ENCODE measurements around the gene GNG13. TPM values are rescaled to one million over a fixed set of nuclear protein-coding genes. Genes with fewer than 3 reads are reported as not detected.
"Not testable (repeated sequence)": the region's sequence is repeated elsewhere in the genome, so short reads cannot be mapped to it uniquely, and the experiment has no call there.

The GNG13 gene
- total RNA-seq, 2 experiments from 2014 or later = not detected

DNA sequence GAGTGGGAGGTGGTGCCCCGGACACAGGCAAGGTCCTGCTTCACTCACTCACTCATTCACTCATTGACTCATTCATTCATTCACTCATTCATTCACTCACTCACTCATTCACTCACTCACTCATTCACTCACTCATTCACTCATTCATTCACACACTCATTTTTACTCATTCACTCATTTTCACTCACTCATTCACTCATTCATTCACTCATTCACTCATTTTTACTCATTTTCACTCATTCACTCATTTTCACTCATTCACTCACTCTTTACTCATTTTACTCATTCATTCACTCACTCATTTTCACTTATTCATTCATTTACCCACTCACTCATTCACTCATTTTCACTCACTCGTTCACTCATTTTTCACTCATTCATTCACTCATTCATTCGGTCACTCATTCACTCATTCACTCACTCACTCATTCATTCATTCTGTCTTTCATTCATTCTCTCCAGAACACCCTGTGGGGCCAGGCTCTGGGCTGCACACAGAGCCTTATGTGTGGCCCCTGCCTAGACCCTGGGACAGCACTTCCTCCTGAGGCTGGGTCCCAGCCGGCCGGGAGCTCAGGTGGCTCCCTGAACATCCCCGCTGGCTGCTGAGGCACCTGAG, 21.5 kb downstream of the GNG13 start:
- Mint-ChIP-seq H3K36me3 (ENCODE audit: low read depth) (no peaks in the 10 kb centered on the region), H3K4me3 (no peak overlapping the region), H3K9me3 (no peaks in the 10 kb centered on the region), H3K27ac (no peak overlapping the region), H3K4me1 (ENCODE audit: low read depth) (no peaks in the 10 kb centered on the region), H3K27me3 (peaks cover 4% of the 10 kb centered on the region)
- ATAC-seq (no peak), DNase-seq (no peak)
- CTCF ChIA-PET = no interaction called here
- TF ChIP-seq, protein P1, sequence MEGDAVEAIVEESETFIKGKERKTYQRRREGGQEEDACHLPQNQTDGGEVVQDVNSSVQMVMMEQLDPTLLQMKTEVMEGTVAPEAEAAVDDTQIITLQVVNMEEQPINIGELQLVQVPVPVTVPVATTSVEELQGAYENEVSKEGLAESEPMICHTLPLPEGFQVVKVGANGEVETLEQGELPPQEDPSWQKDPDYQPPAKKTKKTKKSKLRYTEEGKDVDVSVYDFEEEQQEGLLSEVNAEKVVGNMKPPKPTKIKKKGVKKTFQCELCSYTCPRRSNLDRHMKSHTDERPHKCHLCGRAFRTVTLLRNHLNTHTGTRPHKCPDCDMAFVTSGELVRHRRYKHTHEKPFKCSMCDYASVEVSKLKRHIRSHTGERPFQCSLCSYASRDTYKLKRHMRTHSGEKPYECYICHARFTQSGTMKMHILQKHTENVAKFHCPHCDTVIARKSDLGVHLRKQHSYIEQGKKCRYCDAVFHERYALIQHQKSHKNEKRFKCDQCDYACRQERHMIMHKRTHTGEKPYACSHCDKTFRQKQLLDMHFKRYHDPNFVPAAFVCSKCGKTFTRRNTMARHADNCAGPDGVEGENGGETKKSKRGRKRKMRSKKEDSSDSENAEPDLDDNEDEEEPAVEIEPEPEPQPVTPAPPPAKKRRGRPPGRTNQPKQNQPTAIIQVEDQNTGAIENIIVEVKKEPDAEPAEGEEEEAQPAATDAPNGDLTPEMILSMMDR (IDR thresholded peaks at IDR 0.05) = no peak
- POLR2A ChIA-PET = no interaction called here
- intact Hi-C loops (cut with micrococcal nuclease) = no loop called here

DNA sequence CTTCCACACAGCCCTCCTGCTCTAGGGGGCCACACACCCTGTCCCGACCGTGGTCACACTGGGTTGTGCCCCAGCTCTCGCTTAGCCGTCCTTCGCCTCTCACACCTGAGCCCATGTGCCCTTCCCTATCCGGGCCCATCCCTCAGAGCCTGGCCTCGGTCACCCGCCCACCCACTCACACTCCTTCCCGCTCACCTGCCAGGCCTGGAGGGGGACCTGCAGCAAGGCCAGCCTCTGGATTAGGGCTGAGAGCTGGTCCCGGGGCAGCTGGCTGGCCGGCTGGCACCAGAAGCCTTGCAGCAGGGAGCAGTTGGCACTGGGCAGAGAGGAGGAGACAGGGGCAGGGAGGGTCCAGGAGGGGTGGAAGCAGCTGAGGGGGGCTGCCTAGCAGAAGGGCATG, 22.1 kb downstream of the GNG13 start:
- no peaks in the 10 kb centered on the region for H3K4me1 Mint-ChIP-seq (ENCODE audit: low read depth)
- intact Hi-C loops (cut with micrococcal nuclease) = no loop called here
- H3K9me3 Mint-ChIP-seq = no peaks in the 10 kb centered on the region
- no peak for DNase-seq
- peaks cover 4% of the 10 kb centered on the region for H3K27me3 Mint-ChIP-seq
- no peak overlapping the region for H3K4me3 Mint-ChIP-seq
- no peak for ATAC-seq
- POLR2A ChIA-PET = no interaction called here
- H3K27ac Mint-ChIP-seq = no peak overlapping the region
- CTCF ChIA-PET = no interaction called here
- TF ChIP-seq, protein P1 (IDR thresholded peaks at IDR 0.05) = no peak
- no peaks in the 10 kb centered on the region for H3K36me3 Mint-ChIP-seq (ENCODE audit: low read depth)

DNA sequence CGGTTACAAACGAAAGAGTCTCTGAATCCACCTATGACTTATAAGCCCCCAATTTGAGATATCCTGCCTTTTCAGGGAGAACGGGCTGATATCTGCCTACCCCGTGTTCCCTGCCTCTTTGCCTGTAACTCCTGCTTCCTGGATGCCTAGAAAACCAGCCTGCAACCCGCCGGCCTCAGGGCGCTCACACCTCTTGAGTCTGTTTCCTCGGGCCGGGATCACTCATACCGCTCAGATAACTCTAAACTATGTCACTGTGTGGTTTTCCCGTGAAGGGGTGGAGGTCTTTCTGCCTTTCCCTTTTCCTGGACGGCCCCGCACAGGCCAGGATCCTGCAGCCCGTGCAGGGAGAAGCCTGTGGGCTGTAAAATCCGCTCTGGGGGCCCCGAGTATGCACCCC, 22.7 kb downstream of the GNG13 start:
- H3K36me3 Mint-ChIP-seq (ENCODE audit: low read depth) = no peaks in the 10 kb centered on the region
- H3K27me3 Mint-ChIP-seq = peaks cover 4% of the 10 kb centered on the region
- H3K4me1 Mint-ChIP-seq (ENCODE audit: low read depth) = no peaks in the 10 kb centered on the region
- DNase-seq (no peak), ATAC-seq (peak; percentile 27)
- TF ChIP-seq, protein P1 (IDR thresholded peaks at IDR 0.05) = no peak
- no peak overlapping the region for H3K27ac Mint-ChIP-seq
- ChIA-PET CTCF (interaction anchor here (1.2 kb wide), 1 partner anchor 53 kb away, joined by 3 read pairs; no protein-coding TSS in a partner anchor), POLR2A (no interaction called here)
- intact Hi-C loops (cut with micrococcal nuclease) = no loop called here
- H3K4me3 Mint-ChIP-seq = no peak overlapping the region
- no peaks in the 10 kb centered on the region for H3K9me3 Mint-ChIP-seq

DNA sequence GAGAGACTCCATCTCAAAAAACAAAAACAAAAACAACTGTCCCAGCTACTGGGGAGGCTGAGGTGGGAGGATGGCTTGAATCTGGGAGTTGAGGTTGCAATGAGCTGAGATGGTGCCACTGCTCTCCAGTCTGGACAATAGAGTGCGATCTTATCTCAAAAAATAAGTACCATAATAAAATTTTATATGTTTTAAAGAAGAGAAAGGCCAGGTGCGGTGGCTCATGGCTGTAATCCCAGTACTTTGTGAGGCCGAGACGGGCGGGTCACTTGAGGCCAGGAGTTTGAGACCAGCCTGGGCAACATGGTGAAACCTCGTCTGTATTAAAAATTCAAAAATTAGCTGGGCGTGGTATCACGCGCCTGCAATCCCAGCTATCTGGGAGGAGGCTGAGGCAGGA, 23.7 kb downstream of the GNG13 start:
- POLR2A ChIA-PET = no interaction called here
- TF ChIP-seq, protein P1 (IDR thresholded peaks at IDR 0.05) = no peak
- ATAC-seq (no peak), DNase-seq (no peak)
- no peak overlapping the region for H3K27ac Mint-ChIP-seq
- H3K27me3 Mint-ChIP-seq = peaks cover 4% of the 10 kb centered on the region
- intact Hi-C loops (cut with micrococcal nuclease) = no loop called here
- no peaks in the 10 kb centered on the region for H3K9me3 Mint-ChIP-seq
- H3K36me3 Mint-ChIP-seq (ENCODE audit: low read depth) = no peaks in the 10 kb centered on the region
- H3K4me3 Mint-ChIP-seq = no peak overlapping the region
- no peaks in the 10 kb centered on the region for H3K4me1 Mint-ChIP-seq (ENCODE audit: low read depth)
- CTCF ChIA-PET = interaction anchor here (1.2 kb wide), 2 partner anchors 8 to 52 kb away, joined by 3 to 5 read pairs; no protein-coding TSS in a partner anchor

DNA sequence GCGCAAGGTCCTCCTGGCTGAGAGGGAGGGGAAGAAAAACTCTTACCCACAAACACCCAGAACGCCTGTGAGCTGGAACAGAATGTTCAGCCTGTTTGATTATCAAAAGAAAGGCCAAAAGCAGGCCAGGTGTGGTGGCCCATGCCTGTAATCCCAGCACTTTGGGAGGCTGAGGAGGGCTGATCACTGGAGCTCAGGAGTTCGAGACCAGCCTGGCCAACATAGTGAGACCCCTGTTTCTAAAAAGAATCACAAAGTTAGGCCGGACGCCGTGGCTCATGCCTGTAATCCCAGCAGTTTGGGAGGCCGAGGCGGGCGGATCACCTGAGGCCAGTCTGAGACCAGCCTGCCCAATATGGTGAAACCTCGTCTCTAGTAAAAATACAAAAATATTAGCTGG, 24.2 kb downstream of the GNG13 start:
- CTCF ChIA-PET = interaction anchor here (1.2 kb wide), 1 partner anchor 9 kb away, joined by 5 read pairs; no protein-coding TSS in a partner anchor
- DNase-seq; H3K4me1 Mint-ChIP-seq (ENCODE audit: low read depth); H3K4me3 Mint-ChIP-seq; H3K9me3 Mint-ChIP-seq; POLR2A ChIA-PET; H3K27ac Mint-ChIP-seq; intact Hi-C loops (cut with micrococcal nuclease); H3K36me3 Mint-ChIP-seq (ENCODE audit: low read depth); H3K27me3 Mint-ChIP-seq; ATAC-seq: not testable (repeated sequence)
